Measurements from ENCODE around the gene MCF2L.
A peak's percentile ranks its signal among the peaks of the same experiment; 100 is the strongest.

The MCF2L gene

DNA sequence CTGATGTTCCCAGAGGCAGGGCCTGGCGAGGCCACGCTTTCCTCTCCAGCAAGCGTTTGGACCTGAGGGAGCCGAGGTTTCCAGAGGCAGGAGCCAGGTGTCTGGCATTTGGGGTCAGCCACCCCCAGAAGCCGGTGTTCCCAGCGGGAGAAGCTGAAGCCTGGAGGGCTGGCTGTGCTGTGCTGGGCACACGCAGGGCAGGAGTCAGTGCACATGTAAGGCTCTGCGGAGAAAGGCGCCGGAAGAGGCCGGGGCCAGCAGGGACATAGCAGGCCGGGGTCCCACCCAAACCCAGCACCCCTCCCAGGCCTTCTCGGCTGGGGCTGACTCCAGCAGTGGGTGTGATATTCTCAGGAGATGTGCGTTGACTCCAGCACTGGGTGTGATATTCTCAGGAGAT lies 31.6 kb downstream of the MCF2L start:
- no peak for DNase-seq

DNA sequence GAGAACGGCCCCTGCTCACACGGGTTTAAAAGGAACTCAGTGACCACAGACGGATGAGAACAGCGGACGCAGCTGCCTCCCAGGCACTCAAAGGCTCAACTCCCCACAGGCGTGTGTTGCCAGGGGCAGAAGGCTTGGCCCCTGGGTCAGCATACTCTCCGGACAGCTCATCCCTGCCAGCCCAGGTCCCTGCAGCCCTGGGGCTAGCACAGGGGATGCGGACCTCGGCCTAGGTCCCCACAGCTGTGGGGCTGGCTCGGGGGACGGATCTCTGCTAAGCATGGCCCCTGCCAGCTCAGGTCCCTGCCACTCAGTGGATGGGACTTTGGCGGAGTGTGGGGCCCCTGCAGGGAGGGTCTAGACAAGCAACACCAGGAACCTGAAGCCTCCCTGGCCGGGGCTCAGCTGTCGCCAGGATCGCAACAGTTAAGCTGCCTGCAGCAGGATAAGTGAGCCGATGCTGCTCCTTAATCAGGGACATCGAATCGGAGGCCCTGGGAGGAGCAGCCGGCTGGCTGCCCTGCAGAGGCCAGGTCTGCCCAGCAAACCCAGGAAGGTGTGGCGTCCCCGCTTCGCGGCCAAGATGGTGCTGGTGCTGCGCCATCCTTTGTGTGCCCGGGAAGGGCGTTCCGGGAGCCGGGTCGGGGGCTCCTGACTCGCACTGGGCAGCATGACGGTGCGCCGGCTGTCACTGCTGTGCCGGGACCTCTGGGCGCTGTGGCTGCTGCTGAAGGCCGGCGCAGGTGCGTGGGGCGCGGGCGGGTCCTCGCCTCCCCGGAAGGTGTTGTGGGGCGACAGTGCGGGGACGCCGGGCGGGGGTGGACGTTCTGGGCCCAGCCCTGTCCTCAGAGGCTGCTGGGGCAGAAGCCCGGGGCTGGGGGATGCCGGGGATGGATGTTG lies 32.5 kb downstream of the MCF2L start:
- DNase-seq = peak; percentile 94

DNA sequence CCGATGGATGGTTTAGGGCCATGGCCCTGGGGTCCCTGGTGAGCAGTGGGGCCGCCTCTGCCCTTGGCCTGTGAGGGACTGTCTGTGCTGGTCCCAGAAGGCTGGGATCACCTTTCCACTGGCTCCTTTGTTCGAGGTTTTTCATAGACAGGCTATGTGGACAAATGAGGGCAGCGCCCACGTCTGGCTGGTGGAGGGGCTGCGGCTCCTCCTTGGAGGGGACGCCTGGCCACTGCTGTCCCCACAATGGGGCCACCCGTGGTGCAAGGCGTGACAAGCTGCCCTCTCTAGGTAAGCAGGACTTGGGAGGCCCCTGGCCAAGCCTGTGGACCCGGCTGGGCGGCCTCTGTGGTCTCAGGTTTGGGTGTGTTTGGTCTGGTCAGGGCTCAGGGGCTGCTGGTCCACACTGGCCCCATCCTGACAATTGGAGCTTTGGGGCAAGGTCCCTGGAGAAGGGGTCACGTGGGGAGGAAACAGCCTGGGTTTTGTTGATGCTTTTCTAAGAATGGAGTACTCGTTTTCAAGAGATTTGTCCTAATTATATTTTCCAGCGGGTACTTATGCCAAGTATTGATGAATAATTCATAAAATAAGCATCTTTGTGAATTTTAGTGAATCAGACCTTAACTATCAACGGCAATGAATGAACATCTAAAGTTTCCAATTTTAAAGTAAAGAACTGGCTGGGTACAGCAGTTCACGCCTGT lies 33.3 kb downstream of the MCF2L start:
- DNase-seq = peak; percentile 71

DNA sequence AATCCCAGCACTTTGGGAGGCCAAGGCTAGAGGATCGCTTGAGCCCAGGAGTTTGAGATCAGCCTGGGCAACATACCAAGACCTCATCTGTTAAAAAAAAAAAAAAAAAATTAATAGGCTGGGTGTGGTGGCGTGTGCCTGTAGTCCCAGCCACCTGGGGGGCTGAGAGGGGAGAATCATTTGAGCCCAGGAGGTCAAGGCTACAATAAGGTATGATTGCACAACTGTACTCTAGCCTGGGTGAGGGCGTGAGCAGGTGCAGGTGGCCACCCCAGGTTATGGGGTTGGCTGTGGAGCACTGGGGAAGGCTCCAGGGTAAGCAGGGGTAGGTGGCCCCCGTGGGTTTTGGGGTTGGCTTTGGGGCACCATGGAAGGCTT lies 33.9 kb downstream of the MCF2L start:
- no peak for DNase-seq

DNA sequence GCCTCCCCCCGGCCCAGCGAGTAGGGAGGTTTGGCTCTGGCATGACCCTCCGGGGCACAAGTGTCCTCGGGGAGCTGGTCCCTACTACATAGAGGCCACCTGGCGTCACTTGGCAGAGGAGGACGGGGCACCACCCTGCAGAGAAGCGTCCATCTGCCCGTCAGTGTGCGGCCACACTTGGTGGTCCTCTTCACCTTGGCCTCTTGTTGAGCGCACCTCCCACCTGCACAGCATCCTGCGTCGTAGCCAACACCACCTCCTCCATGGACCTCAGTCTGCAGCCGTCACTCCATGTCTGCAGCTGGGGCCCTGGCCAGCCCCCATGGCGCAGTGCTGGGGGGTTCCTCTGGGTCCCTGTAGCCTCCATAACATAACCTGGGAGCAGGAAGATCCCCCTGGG lies 35.1 kb downstream of the MCF2L start:
- no peak for DNase-seq

DNA sequence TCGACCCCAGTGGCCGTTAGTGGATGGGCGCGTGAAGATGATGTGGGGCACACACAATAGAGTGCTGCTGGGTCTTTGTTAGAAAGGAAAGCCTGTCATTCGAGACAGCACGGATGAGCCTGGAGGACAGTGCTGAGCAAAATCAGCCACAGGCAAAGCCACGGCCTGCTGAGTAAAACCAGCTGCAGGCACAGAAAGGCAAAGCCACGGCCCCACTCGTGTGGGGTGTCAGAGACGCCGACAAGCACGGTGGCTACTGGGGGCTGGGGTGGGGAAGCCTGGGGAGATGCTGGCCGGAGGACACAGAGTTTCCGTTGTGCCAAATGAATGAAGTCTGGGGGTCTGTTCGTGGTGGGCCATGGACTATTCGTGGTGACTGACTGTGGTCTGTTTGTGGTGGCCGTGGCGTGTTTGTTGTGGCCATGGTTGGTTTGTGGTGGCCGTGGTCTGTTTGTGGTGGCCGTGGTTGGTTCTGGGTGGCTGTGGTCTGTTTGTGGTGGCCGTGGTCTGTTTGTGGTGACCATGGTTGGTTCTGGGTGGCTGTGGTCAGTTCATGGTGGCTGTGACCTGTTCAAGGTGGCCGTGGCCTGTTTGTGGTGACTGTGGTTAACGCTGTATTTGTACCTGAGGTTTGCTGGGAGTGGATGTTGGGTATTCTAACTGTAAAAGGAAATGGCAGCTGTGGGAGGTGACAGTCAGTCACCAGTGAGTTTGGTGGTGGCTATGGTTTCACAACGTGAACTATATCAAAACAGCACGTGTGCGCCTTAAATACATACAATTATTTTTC lies 36.3 kb downstream of the MCF2L start:
- no peak for DNase-seq

DNA sequence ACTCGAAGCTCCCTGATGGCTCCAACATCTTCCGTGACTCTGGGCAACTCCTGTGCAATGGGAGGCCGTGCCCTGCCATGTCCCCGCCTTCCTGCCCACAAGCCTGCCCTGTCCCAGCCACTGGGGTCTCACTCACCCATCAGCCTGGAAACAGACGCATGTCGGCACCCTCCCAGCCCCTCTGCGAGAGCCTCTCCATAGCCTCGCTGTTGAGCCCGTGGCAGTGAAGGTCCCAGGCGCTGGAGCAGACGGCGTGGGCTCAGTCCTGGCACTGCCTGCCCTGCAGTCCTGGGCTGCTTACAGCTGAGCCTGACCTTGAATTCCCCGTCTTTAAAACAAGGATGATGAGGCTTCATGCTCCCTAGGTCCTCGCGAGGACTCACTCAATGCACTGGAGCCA lies 37.0 kb downstream of the MCF2L start:
- no peak for DNase-seq

DNA sequence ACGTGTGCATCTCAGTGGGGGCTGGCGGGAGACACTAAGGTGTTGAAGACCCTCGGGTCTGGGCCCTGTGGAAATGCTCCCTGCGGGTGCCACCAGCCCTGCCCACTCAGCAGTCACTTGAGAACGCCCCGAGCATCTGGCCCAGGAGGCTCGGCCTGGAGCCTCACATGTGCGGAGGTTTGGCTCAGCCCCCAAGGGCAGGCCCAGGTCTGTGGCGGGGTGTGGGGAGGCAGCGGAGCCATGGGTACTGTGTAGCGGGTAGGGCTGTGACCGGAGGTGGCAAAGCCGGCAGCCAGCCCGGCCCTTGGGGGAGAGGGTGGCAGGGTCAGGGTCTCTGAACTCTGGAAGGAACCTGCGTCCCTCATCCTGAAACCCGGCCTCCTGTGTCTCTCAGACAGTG lies 37.6 kb downstream of the MCF2L start:
- DNase-seq = no peak

DNA sequence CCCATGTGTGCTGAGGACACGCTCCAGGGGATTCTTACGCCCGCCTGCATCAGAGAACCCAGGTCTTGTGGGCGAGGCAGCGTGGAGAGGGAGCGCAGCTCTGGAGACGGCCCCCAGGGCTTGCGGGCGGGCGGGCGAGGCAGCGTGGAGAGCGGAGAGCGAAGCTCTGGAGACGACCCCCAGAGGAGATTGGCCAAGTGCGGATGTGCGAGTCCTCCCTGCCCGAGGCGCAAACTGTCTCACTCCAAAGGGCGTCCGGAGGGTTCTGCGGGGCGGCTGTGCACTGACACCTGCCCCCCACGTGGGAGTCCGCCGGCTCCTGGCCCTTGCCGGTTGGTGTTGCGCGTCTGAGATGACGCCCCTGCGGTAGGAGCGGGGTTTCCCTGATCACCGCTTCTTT lies 39.8 kb downstream of the MCF2L start:
- DNase-seq = no peak

DNA sequence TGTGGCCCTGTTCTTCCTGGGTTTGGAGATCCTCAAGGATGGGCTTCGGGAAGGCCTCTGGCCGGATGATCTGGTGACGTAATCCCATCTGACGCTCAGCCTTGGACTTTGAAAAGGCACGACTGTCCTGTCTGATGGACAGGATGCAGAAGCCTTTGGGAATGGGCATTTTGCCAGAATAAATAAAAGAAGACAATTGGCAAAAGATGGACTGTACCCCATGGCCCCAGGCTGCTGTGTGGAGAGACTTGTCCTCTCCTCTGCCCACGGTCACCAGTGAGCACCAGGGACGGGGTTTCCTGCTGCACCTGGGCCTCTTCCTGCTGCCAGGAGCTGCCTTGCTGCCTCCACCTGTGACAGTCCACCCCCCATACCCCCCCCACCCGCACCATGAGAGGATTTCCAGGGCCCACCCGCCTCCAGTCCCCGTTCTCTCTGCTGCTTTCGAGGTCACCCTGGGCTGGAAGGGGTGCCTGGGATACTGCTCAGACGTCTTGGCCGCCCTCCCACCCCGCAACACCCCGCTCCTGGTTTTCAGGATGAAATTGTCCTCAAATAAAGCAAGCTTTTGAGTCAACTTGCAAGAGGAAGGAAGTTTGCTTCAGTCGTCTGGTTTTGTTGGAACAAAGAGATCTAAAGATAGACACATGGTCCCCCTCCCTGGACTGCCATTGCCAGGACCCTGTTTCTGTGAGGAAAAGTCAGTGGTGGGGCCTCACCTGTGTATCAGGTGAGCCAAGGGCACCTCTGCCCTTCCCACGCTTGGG lies 40.9 kb downstream of the MCF2L start:
- no peak for DNase-seq

DNA sequence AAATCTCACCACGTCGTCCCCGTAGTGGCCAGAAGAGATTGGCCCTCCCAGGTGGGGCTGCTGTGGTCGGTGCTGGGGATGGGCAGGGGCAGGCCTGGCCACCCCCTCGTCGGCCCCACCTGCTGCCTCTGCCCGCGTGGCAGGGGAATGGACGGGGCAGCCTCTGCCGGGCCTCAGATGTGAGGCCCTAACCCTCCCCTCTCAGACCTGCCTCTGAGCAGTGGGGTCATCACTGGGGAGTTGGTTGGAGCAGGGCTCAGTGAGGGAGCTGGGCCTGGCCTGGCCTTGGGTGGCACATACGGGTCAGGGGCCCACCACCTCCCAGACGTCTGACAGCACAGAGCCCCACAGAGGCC lies 41.5 kb downstream of the MCF2L start:
- DNase-seq = no peak

DNA sequence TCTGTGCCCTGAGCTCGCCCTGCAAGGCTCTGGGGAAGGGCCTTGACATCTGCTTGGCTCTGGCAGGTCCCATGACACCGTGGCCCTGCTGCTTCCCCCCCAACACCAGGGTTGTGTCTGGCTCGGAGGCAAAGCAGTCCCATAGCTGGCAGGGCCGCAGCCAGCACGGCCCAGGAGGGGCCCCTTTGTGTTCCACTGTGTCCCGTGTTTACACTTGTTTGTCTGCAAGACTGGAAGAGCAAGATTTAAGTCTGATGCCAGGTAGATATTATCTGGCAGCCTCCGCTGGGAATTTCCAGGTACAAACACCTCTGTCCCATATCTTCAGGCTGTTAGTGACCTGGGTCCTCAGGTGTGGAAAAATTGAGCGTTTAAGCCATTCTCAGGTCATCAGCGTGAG lies 44.3 kb downstream of the MCF2L start:
- DNase-seq = peak; percentile 32

DNA sequence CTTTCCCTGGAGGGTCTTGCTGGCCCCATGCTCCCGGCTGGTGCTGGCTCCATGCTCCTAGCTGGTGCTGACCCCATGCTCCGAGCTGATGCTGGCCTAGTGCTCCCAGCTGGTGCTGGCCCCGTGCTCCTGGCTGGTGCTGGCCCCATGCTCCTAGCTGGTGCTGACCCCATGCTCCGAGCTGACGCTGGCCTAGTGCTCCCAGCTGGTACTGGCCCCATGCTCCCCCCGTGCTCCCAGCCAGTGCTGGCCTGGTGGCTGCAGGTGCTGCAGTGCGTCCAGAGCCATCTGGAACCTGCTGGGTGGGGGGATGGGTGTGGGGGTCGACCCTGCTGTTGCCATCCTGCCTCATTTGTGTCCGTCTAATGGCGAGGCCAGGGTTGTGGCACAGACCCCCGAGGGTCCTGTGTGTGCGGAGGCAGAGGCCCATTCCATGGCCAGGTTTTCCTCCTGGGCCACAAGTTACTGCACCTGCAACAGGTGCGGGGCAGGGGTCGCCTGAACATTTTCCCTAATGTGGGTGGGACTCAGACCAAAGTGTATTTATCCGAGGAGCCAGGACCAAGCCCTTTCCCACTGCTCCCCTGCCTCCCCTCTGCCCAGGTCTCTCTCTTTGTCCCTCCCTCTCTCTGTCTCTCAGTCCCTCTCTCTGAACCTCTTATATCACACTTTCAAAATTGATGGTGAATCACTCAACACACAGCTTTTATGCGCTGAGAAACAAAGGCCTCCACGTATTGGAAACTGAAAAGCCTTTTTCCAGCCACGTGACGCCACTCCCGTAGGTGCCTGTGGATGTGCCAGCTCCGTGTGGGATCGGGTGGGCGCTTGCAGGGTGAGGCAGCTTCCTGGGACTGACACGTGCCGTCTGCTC lies 45.1 kb downstream of the MCF2L start:
- DNase-seq = no peak

DNA sequence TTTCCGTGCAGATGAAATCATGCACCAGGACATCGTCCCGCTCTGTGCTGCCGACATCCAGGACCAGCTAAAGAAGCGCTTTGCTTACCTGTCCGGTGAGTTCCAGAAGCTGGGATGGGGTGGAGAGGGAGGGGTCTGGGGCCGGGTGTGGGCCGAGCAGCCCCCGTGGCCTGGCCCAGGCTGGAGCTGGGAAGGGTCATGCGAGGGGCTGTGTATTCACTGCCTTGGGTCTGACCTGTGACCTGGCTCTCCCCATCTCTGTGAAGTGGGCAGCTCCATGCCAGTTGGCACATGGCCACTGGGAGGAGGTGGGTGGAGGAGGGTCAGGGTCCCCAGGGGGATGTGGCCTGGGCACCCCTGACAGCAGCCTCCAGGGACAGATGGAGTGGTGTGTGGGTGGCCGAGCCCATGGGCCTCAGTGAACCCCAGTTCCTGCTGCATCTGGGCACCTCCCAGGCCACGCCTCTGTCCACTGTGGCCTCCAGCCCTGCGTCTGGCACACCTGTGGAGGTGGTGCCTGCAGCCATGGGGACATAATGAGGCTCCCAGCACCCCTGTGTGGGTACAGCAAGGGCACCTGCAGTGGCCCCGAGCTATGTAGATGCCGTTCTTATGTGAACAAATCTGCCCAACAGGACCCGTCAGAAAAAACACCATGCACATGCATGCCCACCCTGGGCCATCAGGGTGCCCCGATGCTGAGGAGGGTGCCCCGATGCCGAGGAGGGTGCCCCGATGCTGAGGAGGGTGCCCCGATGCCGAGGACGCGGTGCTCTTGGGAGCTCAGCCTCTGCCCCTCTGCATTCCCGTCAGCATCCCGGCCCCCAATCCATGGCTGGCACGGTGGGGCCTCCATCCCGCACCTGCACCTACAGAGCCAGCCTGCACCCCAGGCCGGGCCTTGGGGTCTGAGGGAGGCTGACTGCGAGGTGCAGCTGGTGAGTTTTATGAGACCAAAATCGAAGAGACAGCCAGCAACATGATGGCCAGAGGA lies 46.0 kb downstream of the MCF2L start:
- no peak for DNase-seq

DNA sequence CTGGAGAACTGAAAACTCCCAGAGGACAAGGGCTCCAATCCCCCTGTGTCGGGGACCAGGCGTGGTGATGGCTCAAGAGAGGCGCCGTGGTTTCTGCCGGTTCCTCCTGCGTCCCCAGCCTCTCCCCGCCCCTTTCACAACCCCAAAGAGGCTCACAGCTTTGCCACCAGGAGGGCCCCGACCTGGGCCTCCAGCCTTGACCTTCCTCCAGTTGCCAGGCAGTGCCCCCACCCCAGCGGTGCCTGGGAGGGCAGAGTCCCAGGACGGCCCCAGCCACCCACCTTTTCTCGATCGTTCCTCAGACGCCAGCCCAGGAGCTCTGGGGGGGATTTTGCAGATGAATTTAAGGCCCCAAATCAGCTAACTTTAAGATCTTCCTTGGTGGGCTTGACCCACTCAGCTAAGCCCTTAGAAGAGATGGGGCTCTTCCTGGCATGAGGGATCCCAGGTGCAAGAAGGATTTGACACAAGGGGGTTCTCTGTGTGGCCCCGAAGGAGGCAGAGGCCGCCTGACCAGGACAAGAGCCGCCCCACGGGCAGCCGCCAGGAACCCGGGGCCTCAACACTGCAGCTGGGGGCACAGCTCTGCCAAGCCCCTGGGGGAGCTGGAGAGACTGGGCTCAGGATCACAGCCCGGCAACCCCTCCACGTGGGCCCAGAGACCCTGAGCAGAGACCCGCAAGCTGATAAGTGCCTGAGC lies 47.0 kb downstream of the MCF2L start:
- no peak for DNase-seq

DNA sequence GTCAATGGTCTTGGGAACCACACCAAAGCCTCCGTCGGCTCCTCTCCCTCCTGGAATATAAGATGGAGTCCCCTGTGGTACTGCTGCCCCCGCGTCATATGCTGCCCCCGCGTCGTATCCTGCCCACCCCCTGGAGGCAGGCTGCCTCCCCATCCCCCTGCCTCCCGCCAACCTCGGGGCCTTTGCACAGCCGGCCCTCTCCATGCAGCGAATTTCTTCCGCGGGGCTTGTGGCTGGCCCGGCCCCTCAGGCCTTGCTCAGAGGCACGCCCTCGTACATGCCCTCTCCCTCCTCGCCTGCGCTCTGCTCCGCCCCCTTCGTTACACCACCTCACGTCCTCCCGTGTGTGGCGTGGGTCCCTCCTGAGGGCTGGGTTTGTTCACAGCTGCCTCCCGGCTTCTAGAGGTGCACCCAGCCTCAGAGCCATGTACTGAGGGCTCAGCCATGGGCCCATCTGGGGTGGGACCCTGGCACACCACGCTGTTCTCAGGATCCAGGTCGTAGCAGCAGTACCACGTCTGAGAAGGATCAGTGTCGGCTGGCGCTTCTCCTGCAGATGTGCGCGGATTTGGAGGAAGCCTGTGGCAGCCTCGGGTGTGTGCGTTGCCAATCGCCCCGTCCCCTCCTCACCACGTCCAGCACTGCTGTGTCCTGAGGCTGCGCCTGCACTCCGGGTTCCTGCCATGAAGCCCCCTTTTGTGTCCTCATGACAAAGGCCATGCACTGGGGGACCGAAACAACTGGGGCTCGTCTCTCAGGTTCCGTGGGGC lies 47.7 kb downstream of the MCF2L start:
- DNase-seq = no peak

DNA sequence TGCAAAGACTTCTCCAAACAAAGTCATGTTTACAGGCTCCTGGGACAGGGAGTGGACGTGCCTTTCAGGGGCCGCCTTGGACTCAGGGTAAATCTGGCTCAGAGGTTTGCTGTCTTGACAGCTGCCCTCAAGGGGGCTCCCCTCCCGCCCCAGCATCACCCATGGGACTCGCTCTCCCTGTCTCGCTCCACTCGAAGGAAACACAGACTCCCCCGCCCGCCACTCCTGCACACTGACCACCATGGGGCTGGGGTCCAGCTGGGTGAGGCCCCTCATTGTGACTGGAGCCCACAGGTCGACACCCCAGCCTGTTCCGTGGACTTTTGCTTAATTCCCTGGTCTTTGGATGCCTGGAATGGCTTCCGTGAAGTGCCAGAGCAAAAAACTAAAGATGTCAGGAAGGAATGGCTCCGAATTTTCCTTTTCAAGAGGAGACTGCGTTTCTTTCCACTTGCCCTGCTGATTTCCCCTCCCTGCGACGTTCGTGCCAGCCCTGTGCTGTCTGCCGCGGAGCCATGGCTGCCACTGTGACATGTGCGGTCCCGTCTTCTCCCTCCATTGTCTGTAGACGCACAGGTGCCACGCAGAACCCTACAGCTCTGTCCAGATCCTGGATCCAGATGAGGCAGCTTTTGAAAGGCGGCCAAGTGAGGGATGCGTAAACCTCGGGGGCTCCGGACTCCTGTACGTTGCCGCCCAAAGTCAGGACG lies 48.6 kb downstream of the MCF2L start:
- DNase-seq = no peak

DNA sequence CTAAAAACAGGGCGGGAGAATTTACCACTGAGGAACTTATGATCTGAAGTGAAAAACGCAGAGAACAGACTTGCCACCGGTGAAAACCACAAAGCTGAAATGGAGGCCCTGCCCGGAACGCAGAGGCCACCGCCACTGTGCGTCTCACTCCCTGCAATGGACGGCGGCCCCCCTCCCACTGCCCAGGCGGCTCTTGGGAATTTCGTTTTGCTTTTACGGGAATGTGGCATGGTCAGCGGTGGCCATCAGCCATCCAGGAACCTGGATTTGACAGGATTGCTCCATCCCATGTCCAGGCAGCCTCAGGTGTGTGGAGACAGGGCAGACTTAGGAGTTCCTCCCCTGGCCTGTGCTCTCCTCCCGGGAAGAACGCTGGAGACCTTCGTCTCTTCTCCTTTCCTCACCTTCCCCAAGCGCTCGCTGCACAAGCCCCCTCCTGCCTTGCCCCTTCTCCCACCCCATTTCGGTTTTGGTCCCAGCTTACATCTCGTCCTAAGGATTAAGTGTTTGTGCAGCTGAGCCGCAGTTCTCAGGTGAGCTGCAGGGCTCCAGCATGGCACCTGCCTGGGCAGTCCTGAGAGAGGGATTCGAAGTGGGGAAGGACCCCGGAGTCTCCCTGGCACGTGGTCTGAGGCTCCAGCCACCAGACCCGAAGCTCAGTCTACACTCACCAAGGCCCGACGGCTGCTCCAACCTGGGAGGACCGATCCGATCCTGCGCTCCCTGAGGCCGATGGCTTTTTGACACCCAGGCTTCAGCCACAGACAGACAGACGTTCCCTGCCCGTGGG lies 49.9 kb downstream of the MCF2L start:
- no peak for DNase-seq
